ENCODE measurements around the gene RBP4. TPM values are rescaled to one million over a fixed set of nuclear protein-coding genes. Genes with fewer than 3 reads are reported as not detected.
A peak's percentile ranks its signal among the peaks of the same experiment; 100 is the strongest.

Gene RBP4
- total RNA-seq, 1 donor from 2014 or later = not detected

DNA sequence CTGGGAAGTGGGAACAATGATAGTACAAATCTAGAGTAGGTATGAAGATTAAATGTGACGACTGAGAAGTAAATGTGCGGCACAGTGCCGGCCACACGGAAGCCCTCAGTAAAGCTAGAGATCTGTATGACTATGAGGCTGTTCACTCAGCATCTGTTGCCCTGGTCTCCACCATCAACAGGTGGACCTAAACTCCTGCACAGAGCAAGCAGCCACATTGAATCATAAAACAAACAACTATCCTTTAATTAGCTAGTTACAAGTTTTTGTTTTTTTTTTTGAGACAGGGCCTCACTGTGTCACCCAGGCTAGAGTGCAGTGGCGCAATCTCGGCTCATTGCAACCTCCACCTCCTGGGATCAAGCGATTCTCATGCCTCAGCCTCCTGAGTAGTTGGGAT, 16.6 kb downstream of the RBP4 start:
- TF ChIP-seq, protein P1, sequence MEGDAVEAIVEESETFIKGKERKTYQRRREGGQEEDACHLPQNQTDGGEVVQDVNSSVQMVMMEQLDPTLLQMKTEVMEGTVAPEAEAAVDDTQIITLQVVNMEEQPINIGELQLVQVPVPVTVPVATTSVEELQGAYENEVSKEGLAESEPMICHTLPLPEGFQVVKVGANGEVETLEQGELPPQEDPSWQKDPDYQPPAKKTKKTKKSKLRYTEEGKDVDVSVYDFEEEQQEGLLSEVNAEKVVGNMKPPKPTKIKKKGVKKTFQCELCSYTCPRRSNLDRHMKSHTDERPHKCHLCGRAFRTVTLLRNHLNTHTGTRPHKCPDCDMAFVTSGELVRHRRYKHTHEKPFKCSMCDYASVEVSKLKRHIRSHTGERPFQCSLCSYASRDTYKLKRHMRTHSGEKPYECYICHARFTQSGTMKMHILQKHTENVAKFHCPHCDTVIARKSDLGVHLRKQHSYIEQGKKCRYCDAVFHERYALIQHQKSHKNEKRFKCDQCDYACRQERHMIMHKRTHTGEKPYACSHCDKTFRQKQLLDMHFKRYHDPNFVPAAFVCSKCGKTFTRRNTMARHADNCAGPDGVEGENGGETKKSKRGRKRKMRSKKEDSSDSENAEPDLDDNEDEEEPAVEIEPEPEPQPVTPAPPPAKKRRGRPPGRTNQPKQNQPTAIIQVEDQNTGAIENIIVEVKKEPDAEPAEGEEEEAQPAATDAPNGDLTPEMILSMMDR (IDR thresholded peaks at IDR 0.05; ENCODE audit: partially characterized antibody, unreplicated experiment) = no peak
- H3K9me3 Mint-ChIP-seq (ENCODE audit: unreplicated experiment) = peaks cover 9% of the 10 kb centered on the region
- no peak overlapping the region for H3K27ac Mint-ChIP-seq (ENCODE audit: unreplicated experiment)
- no peak for DNase-seq
- H3K4me1 Mint-ChIP-seq (ENCODE audit: low read depth, unreplicated experiment) = peaks cover 9% of the 10 kb centered on the region
- H3K36me3 Mint-ChIP-seq (ENCODE audit: unreplicated experiment) = no peaks in the 10 kb centered on the region
- peaks cover 16% of the 10 kb centered on the region for H3K27me3 Mint-ChIP-seq (ENCODE audit: unreplicated experiment)
- H3K4me3 Mint-ChIP-seq (ENCODE audit: unreplicated experiment) = no peak overlapping the region

DNA sequence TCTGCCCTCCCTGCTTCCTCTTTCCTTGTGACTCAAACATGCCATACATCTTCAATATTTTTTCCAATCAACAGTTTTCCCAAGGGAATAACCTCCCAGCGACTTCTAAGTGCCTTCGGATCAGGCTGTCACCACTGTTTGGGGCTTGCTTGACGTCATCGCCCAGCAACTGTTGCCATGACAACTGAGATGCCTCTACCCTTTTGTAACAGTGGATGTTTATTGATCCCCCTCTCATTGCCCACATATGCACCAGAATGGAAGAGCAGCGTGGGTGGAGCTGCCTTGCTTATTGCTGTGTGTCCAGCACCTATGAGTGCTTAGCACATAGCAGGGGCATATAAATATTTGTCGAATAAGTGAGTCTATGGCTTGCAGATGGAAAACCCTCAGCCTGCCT, 20.2 kb downstream of the RBP4 start:
- H3K36me3 Mint-ChIP-seq (ENCODE audit: unreplicated experiment) = no peaks in the 10 kb centered on the region
- peaks cover 9% of the 10 kb centered on the region for H3K4me1 Mint-ChIP-seq (ENCODE audit: low read depth, unreplicated experiment)
- H3K27me3 Mint-ChIP-seq (ENCODE audit: unreplicated experiment) = peaks cover 8% of the 10 kb centered on the region
- DNase-seq = peak; percentile 89
- peak overlapping the region; percentile 25 for H3K27ac Mint-ChIP-seq (ENCODE audit: unreplicated experiment)
- H3K4me3 Mint-ChIP-seq (ENCODE audit: unreplicated experiment) = peak overlapping the region; percentile 13
- peaks cover 6% of the 10 kb centered on the region for H3K9me3 Mint-ChIP-seq (ENCODE audit: unreplicated experiment)
- TF ChIP-seq, protein P1 (IDR thresholded peaks at IDR 0.05; ENCODE audit: partially characterized antibody, unreplicated experiment) = no peak

DNA sequence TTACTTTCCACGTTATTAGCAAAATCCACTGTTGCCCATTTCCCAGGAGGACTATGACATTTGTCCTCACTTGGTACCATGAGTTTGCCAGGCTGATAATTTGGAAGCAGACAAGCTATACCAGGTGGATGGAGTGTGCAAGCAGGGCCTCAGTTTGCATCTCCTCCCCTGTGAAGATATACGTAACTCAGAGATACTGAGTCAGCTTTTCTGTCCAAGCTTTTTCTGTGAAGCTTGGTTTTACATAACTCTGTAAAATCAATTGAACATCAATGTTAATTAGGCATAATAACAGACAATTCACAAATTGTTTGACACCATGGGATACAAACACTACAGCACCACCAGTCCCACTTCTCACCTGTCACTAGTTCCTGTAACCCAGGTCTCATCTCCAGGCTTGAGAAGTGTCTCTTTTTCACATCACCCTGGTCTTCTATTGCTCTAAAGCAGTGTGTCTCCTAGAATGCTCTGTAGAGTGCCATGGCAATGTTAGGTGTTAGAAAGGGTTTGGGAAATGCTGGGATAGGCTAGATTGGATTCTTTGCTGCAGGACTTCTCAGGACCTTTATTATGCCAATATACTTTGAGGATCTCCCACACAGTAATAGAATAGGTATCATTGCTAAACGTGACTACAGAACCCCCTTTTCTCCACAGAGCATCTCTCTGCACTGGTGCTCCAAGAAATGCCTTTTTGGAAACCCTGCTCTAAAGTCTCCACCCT, 20.9 kb downstream of the RBP4 start:
- Mint-ChIP-seq H3K27ac (ENCODE audit: unreplicated experiment) (peak overlapping the region; percentile 25), H3K36me3 (ENCODE audit: unreplicated experiment) (no peaks in the 10 kb centered on the region), H3K27me3 (ENCODE audit: unreplicated experiment) (peaks cover 6% of the 10 kb centered on the region), H3K4me1 (ENCODE audit: low read depth, unreplicated experiment) (peaks cover 13% of the 10 kb centered on the region), H3K9me3 (ENCODE audit: unreplicated experiment) (peaks cover 6% of the 10 kb centered on the region), H3K4me3 (ENCODE audit: unreplicated experiment) (no peak overlapping the region)
- no peak for DNase-seq
- TF ChIP-seq, protein P1 (IDR thresholded peaks at IDR 0.05; ENCODE audit: partially characterized antibody, unreplicated experiment) = no peak

DNA sequence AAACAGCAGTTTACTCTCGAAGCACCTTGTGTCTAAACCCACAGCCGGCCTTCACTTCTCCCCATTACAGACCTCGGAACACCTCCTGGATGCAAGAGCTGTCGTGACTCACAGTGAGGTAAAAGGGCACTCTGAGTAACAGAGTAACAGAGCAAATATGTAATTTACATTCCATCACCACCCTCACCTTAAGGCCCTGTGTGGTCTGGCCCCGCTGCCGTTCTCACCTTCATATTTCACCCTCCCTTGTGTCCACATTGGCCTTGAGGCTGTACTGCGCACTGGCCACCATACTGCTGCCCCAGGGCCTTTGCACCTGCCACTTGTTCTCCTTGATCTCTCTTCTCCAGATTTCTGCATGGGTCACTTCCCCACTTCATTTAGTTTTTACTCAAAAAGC, 21.9 kb downstream of the RBP4 start:
- peaks cover 6% of the 10 kb centered on the region for H3K9me3 Mint-ChIP-seq (ENCODE audit: unreplicated experiment)
- TF ChIP-seq, protein P1 (IDR thresholded peaks at IDR 0.05; ENCODE audit: partially characterized antibody, unreplicated experiment) = no peak
- DNase-seq = no peak
- H3K36me3 Mint-ChIP-seq (ENCODE audit: unreplicated experiment) = no peaks in the 10 kb centered on the region
- H3K4me1 Mint-ChIP-seq (ENCODE audit: low read depth, unreplicated experiment) = peaks cover 13% of the 10 kb centered on the region
- peaks cover 6% of the 10 kb centered on the region for H3K27me3 Mint-ChIP-seq (ENCODE audit: unreplicated experiment)
- H3K4me3 Mint-ChIP-seq (ENCODE audit: unreplicated experiment) = no peak overlapping the region
- H3K27ac Mint-ChIP-seq (ENCODE audit: unreplicated experiment) = no peak overlapping the region

DNA sequence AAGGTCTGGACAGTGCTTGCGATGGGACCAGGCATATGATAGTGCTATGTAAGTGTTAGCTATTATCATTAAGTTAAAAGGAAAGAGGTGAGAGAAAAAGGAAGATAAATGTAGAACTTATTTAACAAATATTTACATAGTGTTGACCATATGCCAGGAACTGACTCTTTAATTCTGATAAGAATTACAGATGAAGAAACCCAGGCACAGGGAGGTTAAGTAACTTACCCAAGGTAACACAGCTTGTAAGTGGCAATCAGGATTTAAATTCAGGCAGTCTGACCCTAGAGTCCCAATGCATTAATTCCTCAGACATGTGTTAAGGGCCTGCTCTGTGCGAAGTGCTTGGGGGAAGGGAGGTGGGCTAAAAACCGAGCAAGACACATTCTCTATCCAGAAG, 23.5 kb downstream of the RBP4 start:
- Mint-ChIP-seq H3K4me1 (ENCODE audit: low read depth, unreplicated experiment) (peaks cover 13% of the 10 kb centered on the region), H3K36me3 (ENCODE audit: unreplicated experiment) (no peaks in the 10 kb centered on the region), H3K9me3 (ENCODE audit: unreplicated experiment) (peaks cover 6% of the 10 kb centered on the region), H3K4me3 (ENCODE audit: unreplicated experiment) (no peak overlapping the region), H3K27ac (ENCODE audit: unreplicated experiment) (no peak overlapping the region), H3K27me3 (ENCODE audit: unreplicated experiment) (peaks cover 8% of the 10 kb centered on the region)
- TF ChIP-seq, protein P1 (IDR thresholded peaks at IDR 0.05; ENCODE audit: partially characterized antibody, unreplicated experiment) = no peak
- no peak for DNase-seq

All from glutamatergic neuron (in vitro differentiated cells).